ENCODE data around the gene GADL1.

GADL1 gene

GRCh38 chr3:30738605-30739004 is 155.9 kb downstream of the GADL1 start:
- Histone ChIP-seq H3K4me3 (ENCODE audit: insufficient read depth, low read length, poor library complexity, severe bottlenecking) (no peak overlapping the region), H3K4me2 (ENCODE audit: low read depth, low read length, poor library complexity, severe bottlenecking) (no peak overlapping the region), H2AFZ (ENCODE audit: low read depth, low read length, severe bottlenecking) (no peak overlapping the region), H3F3A (ENCODE audit: insufficient read depth) (no peaks in the 10 kb centered on the region), H3K9me2 (replicated peaks; ENCODE audit: insufficient read depth, low read length) (no peaks in the 10 kb centered on the region), H3K27me3 (ENCODE audit: low read length) (no peaks in the 10 kb centered on the region), H3K9me3 (ENCODE audit: insufficient read depth, low read length) (no peaks in the 10 kb centered on the region), H3K36me3 (ENCODE audit: low read length) (no peaks in the 10 kb centered on the region), H3K79me2 (ENCODE audit: insufficient read depth, low read length) (no peaks in the 10 kb centered on the region), H3K27ac (ENCODE audit: low read depth, low read length) (no peak overlapping the region), H3K9ac (ENCODE audit: low read length) (no peak overlapping the region), H4K20me1 (ENCODE audit: low read depth, low read length) (no peaks in the 10 kb centered on the region)
- TF ChIP-seq EZH2phosphoT487 (conservative IDR thresholded peaks at IDR 0.05; ENCODE audit: low read length) = no peak

GRCh38 chr3:30737743-30738499 is 156.5 kb downstream of the GADL1 start:
- no peak overlapping the region for H3K4me3 ChIP-seq (ENCODE audit: insufficient read depth, low read length, poor library complexity, severe bottlenecking)
- H3K79me2 ChIP-seq (ENCODE audit: insufficient read depth, low read length) = no peaks in the 10 kb centered on the region
- H3K9ac ChIP-seq (ENCODE audit: low read length) = no peak overlapping the region
- no peaks in the 10 kb centered on the region for H3F3A ChIP-seq (ENCODE audit: insufficient read depth)
- no peak overlapping the region for H2AFZ ChIP-seq (ENCODE audit: low read depth, low read length, severe bottlenecking)
- H3K9me3 ChIP-seq (ENCODE audit: insufficient read depth, low read length) = no peaks in the 10 kb centered on the region
- no peaks in the 10 kb centered on the region for H4K20me1 ChIP-seq (ENCODE audit: low read depth, low read length)
- H3K4me2 ChIP-seq (ENCODE audit: low read depth, low read length, poor library complexity, severe bottlenecking) = no peak overlapping the region
- H3K36me3 ChIP-seq (ENCODE audit: low read length) = no peaks in the 10 kb centered on the region
- no peak overlapping the region for H3K27ac ChIP-seq (ENCODE audit: low read depth, low read length)
- H3K27me3 ChIP-seq (ENCODE audit: low read length) = no peaks in the 10 kb centered on the region
- TF ChIP-seq EZH2phosphoT487 (conservative IDR thresholded peaks at IDR 0.05; ENCODE audit: low read length) = no peak
- TF ChIP-seq CTCF (IDR thresholded peaks at IDR 0.05; ENCODE audit: insufficient read depth, low read length, poor library complexity, severe bottlenecking) = no peak
- H3K9me2 ChIP-seq (replicated peaks; ENCODE audit: insufficient read depth, low read length) = no peaks in the 10 kb centered on the region

- H4K20me1 ChIP-seq (ENCODE audit: low read depth, low read length) = no peaks in the 10 kb centered on the region
- H3K9ac ChIP-seq (ENCODE audit: low read length) = no peak overlapping the region
Measured at GRCh38 chr3:30733696-30734095, 160.8 kb downstream of the GADL1 start.

More at GRCh38 chr3:30733696-30734095, 160.8 kb downstream of the GADL1 start:
- H3K79me2 ChIP-seq (ENCODE audit: insufficient read depth, low read length) = no peaks in the 10 kb centered on the region
- H3K9me3 ChIP-seq (ENCODE audit: insufficient read depth, low read length) = no peaks in the 10 kb centered on the region
- no peak overlapping the region for H3K27ac ChIP-seq (ENCODE audit: low read depth, low read length)
- H3K9me2 ChIP-seq (replicated peaks; ENCODE audit: insufficient read depth, low read length) = no peaks in the 10 kb centered on the region
- no peak overlapping the region for H2AFZ ChIP-seq (ENCODE audit: low read depth, low read length, severe bottlenecking)
- no peaks in the 10 kb centered on the region for H3K27me3 ChIP-seq (ENCODE audit: low read length)
- no peaks in the 10 kb centered on the region for H3K36me3 ChIP-seq (ENCODE audit: low read length)
- no peaks in the 10 kb centered on the region for H3F3A ChIP-seq (ENCODE audit: insufficient read depth)
- no peak overlapping the region for H3K4me3 ChIP-seq (ENCODE audit: insufficient read depth, low read length, poor library complexity, severe bottlenecking)
- TF ChIP-seq EZH2phosphoT487 (conservative IDR thresholded peaks at IDR 0.05; ENCODE audit: low read length) (no peak), CTCF (IDR thresholded peaks at IDR 0.05; ENCODE audit: insufficient read depth, low read length, poor library complexity, severe bottlenecking) (no peak)
- H3K4me2 ChIP-seq (ENCODE audit: low read depth, low read length, poor library complexity, severe bottlenecking) = no peak overlapping the region
